ENCODE data around the gene NEDD4L. TPM values are rescaled to one million over a fixed set of nuclear protein-coding genes. Genes with fewer than 3 reads are reported as not detected.

NEDD4L gene
- total and polyA plus RNA-seq, 10 of the 15 experiments (the other 5 are each of a cell fraction or from before 2014, with no cell fraction given): 7.4 to 24.0 (median 17.7) TPM

DNA sequence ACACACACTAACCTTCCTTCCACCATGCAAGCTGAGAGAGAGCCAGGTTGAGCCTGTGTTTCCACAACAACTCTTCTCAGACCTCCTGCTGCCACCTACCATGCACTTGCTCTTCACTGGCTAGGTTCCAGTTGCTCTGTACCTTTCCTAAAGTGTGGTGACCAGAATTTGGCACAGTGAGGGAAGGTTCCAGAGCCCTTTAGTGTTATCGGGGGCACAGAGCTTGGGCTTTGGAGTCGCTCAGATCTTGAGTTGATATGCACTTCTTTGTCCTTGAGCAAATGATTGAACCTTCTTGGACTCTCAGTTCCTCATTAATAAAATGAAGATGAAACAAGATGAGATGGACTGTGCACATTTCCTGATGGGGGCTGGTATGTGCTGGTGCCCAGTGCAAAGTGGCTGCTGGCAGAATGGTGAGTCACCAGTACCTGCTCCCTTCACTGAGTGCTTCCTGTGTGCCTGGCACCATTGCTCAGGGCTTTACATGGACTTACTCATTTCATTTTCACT is 47.1 kb downstream of the NEDD4L start (continued):
- TF ChIP-seq, protein P1, sequence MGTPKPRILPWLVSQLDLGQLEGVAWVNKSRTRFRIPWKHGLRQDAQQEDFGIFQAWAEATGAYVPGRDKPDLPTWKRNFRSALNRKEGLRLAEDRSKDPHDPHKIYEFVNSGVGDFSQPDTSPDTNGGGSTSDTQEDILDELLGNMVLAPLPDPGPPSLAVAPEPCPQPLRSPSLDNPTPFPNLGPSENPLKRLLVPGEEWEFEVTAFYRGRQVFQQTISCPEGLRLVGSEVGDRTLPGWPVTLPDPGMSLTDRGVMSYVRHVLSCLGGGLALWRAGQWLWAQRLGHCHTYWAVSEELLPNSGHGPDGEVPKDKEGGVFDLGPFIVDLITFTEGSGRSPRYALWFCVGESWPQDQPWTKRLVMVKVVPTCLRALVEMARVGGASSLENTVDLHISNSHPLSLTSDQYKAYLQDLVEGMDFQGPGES (IDR thresholded peaks at IDR 0.05): no peak

DNA sequence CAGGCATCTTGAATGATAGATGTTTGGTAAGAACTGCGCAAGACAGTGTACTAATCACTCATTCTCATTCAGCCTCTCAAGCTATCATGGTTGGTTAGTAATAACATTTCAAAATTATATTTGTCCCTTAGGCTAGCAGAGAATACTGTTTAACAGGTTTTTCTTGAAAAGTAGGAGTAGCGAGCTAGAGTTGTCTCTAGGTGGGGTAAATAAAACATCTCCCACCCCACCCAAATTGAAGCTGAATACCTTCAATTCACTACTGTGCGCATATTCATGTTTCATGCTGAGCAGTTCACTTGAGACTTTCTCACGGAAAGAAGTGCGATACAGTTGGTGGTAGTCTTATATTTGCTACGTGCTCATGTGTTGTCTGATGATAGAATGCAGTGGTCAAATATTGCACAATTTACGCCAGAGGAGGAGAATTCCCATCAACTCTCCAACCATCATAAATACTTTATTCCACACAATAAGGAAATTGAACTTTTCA is 49.3 kb downstream of the NEDD4L start:
- no peak for DNase-seq (ENCODE audit: low read depth, low spot score)
- 96% methylated on average over 7 of the region's 7 CpGs for WGBS (ENCODE audit: insufficient coverage, insufficient replicate concordance, low lambda C conversion rate, missing lambda C conversion rate)
- TF ChIP-seq, protein P2, sequence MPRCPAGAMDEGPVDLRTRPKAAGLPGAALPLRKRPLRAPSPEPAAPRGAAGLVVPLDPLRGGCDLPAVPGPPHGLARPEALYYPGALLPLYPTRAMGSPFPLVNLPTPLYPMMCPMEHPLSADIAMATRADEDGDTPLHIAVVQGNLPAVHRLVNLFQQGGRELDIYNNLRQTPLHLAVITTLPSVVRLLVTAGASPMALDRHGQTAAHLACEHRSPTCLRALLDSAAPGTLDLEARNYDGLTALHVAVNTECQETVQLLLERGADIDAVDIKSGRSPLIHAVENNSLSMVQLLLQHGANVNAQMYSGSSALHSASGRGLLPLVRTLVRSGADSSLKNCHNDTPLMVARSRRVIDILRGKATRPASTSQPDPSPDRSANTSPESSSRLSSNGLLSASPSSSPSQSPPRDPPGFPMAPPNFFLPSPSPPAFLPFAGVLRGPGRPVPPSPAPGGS (IDR thresholded peaks at IDR 0.05; ENCODE audit: borderline replicate concordance, insufficient read depth, low read depth, low read length, poor library complexity, severe bottlenecking): no peak
- TF ChIP-seq PAX8 (IDR thresholded peaks at IDR 0.05) (no peak), MXI1 (IDR thresholded peaks at IDR 0.05; ENCODE audit: low read depth, low read length) (no peak), SMC3 (IDR thresholded peaks at IDR 0.05; ENCODE audit: borderline replicate concordance, low read length) (no peak), HDGF (IDR thresholded peaks at IDR 0.05) (no peak), NFXL1 (IDR thresholded peaks at IDR 0.05; ENCODE audit: borderline replicate concordance) (no peak), ZNF217 (IDR thresholded peaks at IDR 0.05) (no peak), IKZF1 (conservative IDR thresholded peaks at IDR 0.05) (no peak), RCOR1 (conservative IDR thresholded peaks at IDR 0.05; ENCODE audit: low read depth, low read length) (no peak), HCFC1 (IDR thresholded peaks at IDR 0.05; ENCODE audit: low read length) (no peak), LARP7 (IDR thresholded peaks at IDR 0.05) (no peak)
- TF ChIP-seq, protein P3, sequence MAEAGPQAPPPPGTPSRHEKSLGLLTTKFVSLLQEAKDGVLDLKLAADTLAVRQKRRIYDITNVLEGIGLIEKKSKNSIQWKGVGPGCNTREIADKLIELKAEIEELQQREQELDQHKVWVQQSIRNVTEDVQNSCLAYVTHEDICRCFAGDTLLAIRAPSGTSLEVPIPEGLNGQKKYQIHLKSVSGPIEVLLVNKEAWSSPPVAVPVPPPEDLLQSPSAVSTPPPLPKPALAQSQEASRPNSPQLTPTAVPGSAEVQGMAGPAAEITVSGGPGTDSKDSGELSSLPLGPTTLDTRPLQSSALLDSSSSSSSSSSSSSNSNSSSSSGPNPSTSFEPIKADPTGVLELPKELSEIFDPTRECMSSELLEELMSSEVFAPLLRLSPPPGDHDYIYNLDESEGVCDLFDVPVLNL (IDR thresholded peaks at IDR 0.05; ENCODE audit: low read depth, low read length): no peak
- TF ChIP-seq, protein P4, sequence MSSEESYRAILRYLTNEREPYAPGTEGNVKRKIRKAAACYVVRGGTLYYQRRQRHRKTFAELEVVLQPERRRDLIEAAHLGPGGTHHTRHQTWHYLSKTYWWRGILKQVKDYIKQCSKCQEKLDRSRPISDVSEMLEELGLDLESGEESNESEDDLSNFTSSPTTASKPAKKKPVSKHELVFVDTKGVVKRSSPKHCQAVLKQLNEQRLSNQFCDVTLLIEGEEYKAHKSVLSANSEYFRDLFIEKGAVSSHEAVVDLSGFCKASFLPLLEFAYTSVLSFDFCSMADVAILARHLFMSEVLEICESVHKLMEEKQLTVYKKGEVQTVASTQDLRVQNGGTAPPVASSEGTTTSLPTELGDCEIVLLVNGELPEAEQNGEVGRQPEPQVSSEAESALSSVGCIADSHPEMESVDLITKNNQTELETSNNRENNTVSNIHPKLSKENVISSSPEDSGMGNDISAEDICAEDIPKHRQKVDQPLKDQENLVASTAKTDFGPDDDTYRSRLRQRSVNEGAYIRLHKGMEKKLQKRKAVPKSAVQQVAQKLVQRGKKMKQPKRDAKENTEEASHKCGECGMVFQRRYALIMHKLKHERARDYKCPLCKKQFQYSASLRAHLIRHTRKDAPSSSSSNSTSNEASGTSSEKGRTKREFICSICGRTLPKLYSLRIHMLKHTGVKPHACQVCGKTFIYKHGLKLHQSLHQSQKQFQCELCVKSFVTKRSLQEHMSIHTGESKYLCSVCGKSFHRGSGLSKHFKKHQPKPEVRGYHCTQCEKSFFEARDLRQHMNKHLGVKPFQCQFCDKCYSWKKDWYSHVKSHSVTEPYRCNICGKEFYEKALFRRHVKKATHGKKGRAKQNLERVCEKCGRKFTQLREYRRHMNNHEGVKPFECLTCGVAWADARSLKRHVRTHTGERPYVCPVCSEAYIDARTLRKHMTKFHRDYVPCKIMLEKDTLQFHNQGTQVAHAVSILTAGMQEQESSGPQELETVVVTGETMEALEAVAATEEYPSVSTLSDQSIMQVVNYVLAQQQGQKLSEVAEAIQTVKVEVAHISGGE (CRISPR knock-in tag; IDR thresholded peaks at IDR 0.05): no peak

More for the DNA sequence above, 49.3 kb downstream of the NEDD4L start:
- H3K4me3 ChIP-seq: no peak overlapping the region
- no peaks in the 10 kb centered on the region for H3K36me3 ChIP-seq (ENCODE audit: control insufficient read depth in 2 of 2, insufficient read depth in 2 of 2, low read length in 1 of 2)
- ChIA-PET POLR2A (interaction anchor here (1.0 to 1.5 kb wide), 4 partner anchors 9 to 20 kb away, joined by 3 to 5 read pairs (median 3); no protein-coding TSS in a partner anchor), SMC1A (ENCODE audit: uncharacterized antibody, unreplicated experiment) (interaction anchor here (0.8 to 8.2 kb wide), 7 partner anchors 9 to 40 kb away, joined by 3 to 78 read pairs (median 5); no protein-coding TSS in a partner anchor), RAD21 (ENCODE audit: unreplicated experiment) (interaction anchor here (1.2 to 1.8 kb wide), 2 partner anchors 11 to 17 kb away, joined by 4 to 7 read pairs; no protein-coding TSS in a partner anchor), CTCF (interaction anchor here (0.6 to 3.6 kb wide), 7 partner anchors 13 to 50 kb away, joined by 3 to 15 read pairs (median 8); no protein-coding TSS in a partner anchor)
- no peak overlapping the region for H3K9ac ChIP-seq (ENCODE audit: control insufficient read depth, insufficient read depth, low read length)
- no peaks in the 10 kb centered on the region for H3K9me3 ChIP-seq (replicated peaks; ENCODE audit: control insufficient read depth, insufficient read depth, low read length)
- H3K4me1 ChIP-seq (ENCODE audit: control insufficient read depth, insufficient read depth, low read length): peaks cover 14% of the 10 kb centered on the region
- H3K27ac ChIP-seq (ENCODE audit: control insufficient read depth, insufficient read depth): no peak overlapping the region
- no TSS peak for BruUV-seq (replicated peaks)
- no peaks in the 10 kb centered on the region for H4K20me1 ChIP-seq (ENCODE audit: control insufficient read depth, insufficient read depth)
- no peaks in the 10 kb centered on the region for H3K79me2 ChIP-seq (ENCODE audit: control insufficient read depth, insufficient read depth, low read length)
- FAIRE-seq (no peak), ATAC-seq (no peak)
- no peak overlapping the region for H2AFZ ChIP-seq (ENCODE audit: control insufficient read depth, low read depth, low read length)
- no peaks in the 10 kb centered on the region for H3K27me3 ChIP-seq (replicated peaks in 1 of 2; ENCODE audit: control insufficient read depth in 2 of 2, insufficient read depth in 2 of 2, low read length in 1 of 2)
- in situ Hi-C loops (cut with MboI): no loop called here
- intact Hi-C loops (cut with micrococcal nuclease; ENCODE audit: unreplicated experiment): no loop called here
- no peak overlapping the region for H3K4me2 ChIP-seq (ENCODE audit: control insufficient read depth, insufficient read depth)
